MCF 10A (cell line): ENCODE data around the gene NRAS. TPM values are rescaled to one million over a fixed set of nuclear protein-coding genes. Genes with fewer than 3 reads are reported as not detected.

ENCODE experiments used
- BruUV-seq: library from RNA; stranded (reverse); fragments of 400-500 nt; replicated peaks from 2 replicates; lab custom pipeline; 2021; lab: Mats Ljungman, UMichigan
- CTCF ChIA-PET: fragments of 300-600 bp; sonication (Branson Sonifier 250); formaldehyde crosslinking; extraction: SDS; loops from one replicate; lab custom pipeline; 2021; ENCODE audit warnings: antibody characterized with exemption, inconsistent platforms; lab: Yijun Ruan, JAX
- POLR2A ChIA-PET: fragments of 300-600, 350-650 bp; sonication (Branson Sonifier 250); formaldehyde crosslinking; extraction: SDS; loops from one replicate; lab custom pipeline; 2020; ENCODE audit warnings: antibody characterized with exemption, inconsistent platforms; lab: Yijun Ruan, JAX
- DNase-seq: peaks from one replicate; pipeline ENCODE4 v3.0.0-alpha.2; 2018; ENCODE audit not compliant: unreplicated experiment
- H3K27ac Mint-ChIP-seq: one replicate; pipeline ENCODE4 v1.8.0; 2022; ENCODE audit warnings: mild to moderate bottlenecking, low read depth, mixed read lengths; ENCODE audit not compliant: unreplicated experiment
- H3K27me3 Mint-ChIP-seq: one replicate; pipeline ENCODE4 v1.8.0; 2022; ENCODE audit warnings: mixed read lengths; ENCODE audit not compliant: insufficient read depth, unreplicated experiment
- H3K36me3 Mint-ChIP-seq: one replicate; pipeline ENCODE4 v1.8.0; 2022; ENCODE audit warnings: mild to moderate bottlenecking, moderate library complexity, mixed read lengths; ENCODE audit not compliant: insufficient read depth, unreplicated experiment
- H3K4me1 Mint-ChIP-seq: one replicate; pipeline ENCODE4 v1.8.0; 2022; ENCODE audit warnings: mixed read lengths; ENCODE audit not compliant: insufficient read depth, unreplicated experiment
- H3K4me3 Mint-ChIP-seq: one replicate; pipeline ENCODE4 v1.8.0; 2022; ENCODE audit warnings: mild to moderate bottlenecking, moderate library complexity, mixed read lengths; ENCODE audit not compliant: unreplicated experiment
- H3K9me3 Mint-ChIP-seq: one replicate; pipeline ENCODE4 v1.8.0; 2022; ENCODE audit warnings: mixed read lengths; ENCODE audit not compliant: unreplicated experiment
- intact Hi-C: fragments of 100-400 bp; cut with micrococcal nuclease; formaldehyde crosslinking; loops from 2 replicates; pipeline ENCODE4 v1.14.1; 2022
- total RNA-seq: library from RNA; stranded (reverse); gene quantifications from 2 replicates; pipeline ENCODE4 v1.2.3, GENCODE V29; 2022
- TF ChIP-seq, protein P1 (sequence below): fragments of 200-600 bp; IDR thresholded peaks from one replicate; pipeline ENCODE4 v1.8.0; 2022; ENCODE audit warnings: antibody characterized with exemption, mild to moderate bottlenecking; ENCODE audit not compliant: unreplicated experiment

NRAS gene
- total RNA-seq, 1 experiment from 2014 or later = 38.9 TPM

DNA sequence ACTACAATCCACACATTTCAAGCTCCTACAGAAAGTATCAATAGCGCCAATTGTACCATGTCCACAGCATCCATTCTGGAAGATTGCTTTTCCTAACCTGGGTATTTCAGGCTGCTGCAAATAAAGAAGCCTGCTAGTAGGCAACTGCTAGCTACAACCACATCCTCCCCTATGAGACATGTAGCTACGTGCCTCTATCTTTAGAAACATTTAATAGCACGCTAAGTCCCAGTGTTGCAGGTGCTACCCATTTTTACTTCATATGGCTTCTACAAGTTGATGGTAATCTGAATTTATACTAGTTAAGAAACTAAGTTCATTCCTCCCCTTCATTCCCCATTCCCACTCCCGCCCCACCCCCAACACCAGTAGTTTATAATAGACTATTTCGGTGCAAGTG, 13.8 kb downstream of the NRAS start:
- DNase-seq = no peak
- no peak overlapping the region for H3K27ac Mint-ChIP-seq
- ChIA-PET CTCF (interaction anchor here (1.0 kb wide), 1 partner anchor 31 kb away, joined by 3 read pairs; no protein-coding TSS in a partner anchor), POLR2A (interaction anchor here (1.6 to 2.4 kb wide), 3 partner anchors 13 to 55 kb away, joined by 3 to 11 read pairs (median 9); partner anchors contain the start of genes CSDE1, DENND2C and NRAS)
- peaks cover 26% of the 10 kb centered on the region for H3K36me3 Mint-ChIP-seq
- TF ChIP-seq, protein P1, sequence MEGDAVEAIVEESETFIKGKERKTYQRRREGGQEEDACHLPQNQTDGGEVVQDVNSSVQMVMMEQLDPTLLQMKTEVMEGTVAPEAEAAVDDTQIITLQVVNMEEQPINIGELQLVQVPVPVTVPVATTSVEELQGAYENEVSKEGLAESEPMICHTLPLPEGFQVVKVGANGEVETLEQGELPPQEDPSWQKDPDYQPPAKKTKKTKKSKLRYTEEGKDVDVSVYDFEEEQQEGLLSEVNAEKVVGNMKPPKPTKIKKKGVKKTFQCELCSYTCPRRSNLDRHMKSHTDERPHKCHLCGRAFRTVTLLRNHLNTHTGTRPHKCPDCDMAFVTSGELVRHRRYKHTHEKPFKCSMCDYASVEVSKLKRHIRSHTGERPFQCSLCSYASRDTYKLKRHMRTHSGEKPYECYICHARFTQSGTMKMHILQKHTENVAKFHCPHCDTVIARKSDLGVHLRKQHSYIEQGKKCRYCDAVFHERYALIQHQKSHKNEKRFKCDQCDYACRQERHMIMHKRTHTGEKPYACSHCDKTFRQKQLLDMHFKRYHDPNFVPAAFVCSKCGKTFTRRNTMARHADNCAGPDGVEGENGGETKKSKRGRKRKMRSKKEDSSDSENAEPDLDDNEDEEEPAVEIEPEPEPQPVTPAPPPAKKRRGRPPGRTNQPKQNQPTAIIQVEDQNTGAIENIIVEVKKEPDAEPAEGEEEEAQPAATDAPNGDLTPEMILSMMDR = no peak
- H3K4me3 Mint-ChIP-seq = no peak overlapping the region
- no peaks in the 10 kb centered on the region for H3K4me1 Mint-ChIP-seq
- no peaks in the 10 kb centered on the region for H3K9me3 Mint-ChIP-seq
- intact Hi-C loops = no loop called here
- H3K27me3 Mint-ChIP-seq = no peaks in the 10 kb centered on the region
- BruUV-seq = no TSS peak

DNA sequence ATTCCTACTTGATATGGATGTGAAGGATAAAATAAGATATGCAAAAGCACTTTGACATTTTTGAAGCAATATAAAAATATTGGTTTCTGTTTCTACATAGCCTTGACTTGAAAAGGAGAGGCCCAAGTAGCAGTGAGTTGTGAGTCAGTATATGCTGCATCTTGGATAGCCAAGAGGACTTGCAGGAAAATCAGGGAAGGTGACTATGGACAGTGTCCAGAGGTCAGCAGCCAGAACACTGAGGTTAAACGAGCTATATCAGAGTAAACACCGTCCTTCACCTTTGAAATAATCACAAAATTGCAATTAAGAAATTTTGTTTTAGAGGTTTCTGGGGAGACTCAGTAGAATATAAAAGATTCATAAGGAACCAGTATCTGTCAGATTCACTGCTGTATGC, 14.6 kb downstream of the NRAS start:
- H3K27ac Mint-ChIP-seq = no peak overlapping the region
- no peaks in the 10 kb centered on the region for H3K27me3 Mint-ChIP-seq
- H3K9me3 Mint-ChIP-seq = no peaks in the 10 kb centered on the region
- no TSS peak for BruUV-seq
- DNase-seq = no peak
- H3K36me3 Mint-ChIP-seq = peaks cover 18% of the 10 kb centered on the region
- CTCF ChIA-PET = no interaction called here
- intact Hi-C loops = no loop called here
- H3K4me3 Mint-ChIP-seq = no peak overlapping the region
- POLR2A ChIA-PET = interaction anchor here (2.1 to 2.4 kb wide), 2 partner anchors 14 to 32 kb away, joined by 9 to 11 read pairs; partner anchors contain the start of genes DENND2C and NRAS
- TF ChIP-seq, protein P1 = no peak
- H3K4me1 Mint-ChIP-seq = no peaks in the 10 kb centered on the region

GRCh38 chr1:114700036-114700600, 16.5 kb downstream of the NRAS start:
- no peaks in the 10 kb centered on the region for H3K9me3 Mint-ChIP-seq
- peaks cover 7% of the 10 kb centered on the region for H3K36me3 Mint-ChIP-seq
- POLR2A ChIA-PET = interaction anchor here (0.8 kb wide), 1 partner anchor 12 kb away, joined by 3 read pairs; no protein-coding TSS in a partner anchor
- CTCF ChIA-PET = interaction anchor here (0.9 kb wide), 1 partner anchor 115 kb away, joined by 4 read pairs; no protein-coding TSS in a partner anchor
- H3K4me1 Mint-ChIP-seq = no peaks in the 10 kb centered on the region
- no peaks in the 10 kb centered on the region for H3K27me3 Mint-ChIP-seq
- DNase-seq = no peak
- intact Hi-C loops = no loop called here
- H3K27ac Mint-ChIP-seq = no peak overlapping the region
- H3K4me3 Mint-ChIP-seq = no peak overlapping the region
- BruUV-seq = no TSS peak
- TF ChIP-seq, protein P1 = no peak

GRCh38 chr1:114696810-114697209, 19.8 kb downstream of the NRAS start:
- H3K27ac Mint-ChIP-seq = no peak overlapping the region

More at GRCh38 chr1:114696810-114697209, 19.8 kb downstream of the NRAS start:
- BruUV-seq = no TSS peak
- H3K9me3 Mint-ChIP-seq = no peaks in the 10 kb centered on the region
- CTCF ChIA-PET = no interaction called here
- POLR2A ChIA-PET = no interaction called here
- H3K36me3 Mint-ChIP-seq = no peaks in the 10 kb centered on the region
- intact Hi-C loops = no loop called here
- no peak overlapping the region for H3K4me3 Mint-ChIP-seq
- H3K4me1 Mint-ChIP-seq = no peaks in the 10 kb centered on the region
- no peaks in the 10 kb centered on the region for H3K27me3 Mint-ChIP-seq
- TF ChIP-seq, protein P1 = no peak
- DNase-seq = no peak
